NT2/D1 (cell line): ENCODE results near the gene ATL3.
"Not testable (repeated sequence)": the region's sequence is repeated elsewhere in the genome, so short reads cannot be mapped to it uniquely, and the experiment has no call there.

Experiments
- DNase-seq: peaks from one replicate; pipeline ENCODE4 v3.0.0-alpha.2; 2011; ENCODE audit warnings: low read depth, low spot score
- H3K27me3 ChIP-seq: 2 replicates; pipeline ENCODE4 v1.6.0; 2011; ENCODE audit warnings: mild to moderate bottlenecking; ENCODE audit not compliant: insufficient read length, insufficient read depth
- H3K36me3 ChIP-seq: 2 replicates; pipeline ENCODE4 v1.6.1; 2011; ENCODE audit warnings: mild to moderate bottlenecking, low read length, mixed read lengths; ENCODE audit not compliant: insufficient read depth, insufficient read length
- H3K4me1 ChIP-seq: 2 replicates; pipeline ENCODE4 v1.5.1; 2011; ENCODE audit not compliant: insufficient read depth, insufficient read length
- H3K4me3 ChIP-seq: 2 replicates; pipeline ENCODE4 v1.5.1; 2011; ENCODE audit warnings: low read depth; ENCODE audit not compliant: insufficient read length
- H3K9ac ChIP-seq: 2 replicates; pipeline ENCODE4 v1.6.0; 2011; ENCODE audit warnings: low read depth; ENCODE audit not compliant: insufficient read length
- H3K9me3 ChIP-seq: 2 replicates; pipeline ENCODE4 v1.5.1; 2011; ENCODE audit warnings: mild to moderate bottlenecking, low read length; ENCODE audit not compliant: insufficient read depth
- SUZ12 ChIP-seq: IDR thresholded peaks from 2 replicates; pipeline ENCODE4 v1.6.1; 2011; ENCODE audit not compliant: insufficient read length, insufficient read depth; ENCODE audit errors: extremely low read depth
- YY1 ChIP-seq: IDR thresholded peaks from 2 replicates; pipeline ENCODE4 v1.6.1; 2011; ENCODE audit not compliant: insufficient read length, insufficient read depth
- ZNF274 ChIP-seq: IDR thresholded peaks from 2 replicates; pipeline ENCODE4 v1.6.1; 2011; ENCODE audit warnings: mild to moderate bottlenecking, low read depth, low read length

ATL3 gene

GRCh38 chr11:63635762-63636465 lies 35.3 kb downstream of the ATL3 start:
- Histone ChIP-seq H3K4me3 (no peak overlapping the region), H3K4me1 (no peaks in the 10 kb centered on the region), H3K36me3 (peaks cover 49% of the 10 kb centered on the region), H3K27me3 (no peaks in the 10 kb centered on the region), H3K9me3 (no peaks in the 10 kb centered on the region), H3K9ac (peak overlapping the region; percentile 18)
- TF ChIP-seq ZNF274 (no peak), SUZ12 (no peak), YY1 (no peak)
- DNase-seq = peak; percentile 57

GRCh38 chr11:63629426-63629825 lies 41.8 kb downstream of the ATL3 start:
- H3K27me3 ChIP-seq = no peaks in the 10 kb centered on the region
- peaks cover 54% of the 10 kb centered on the region for H3K36me3 ChIP-seq

GRCh38 chr11:63623513-63624140 lies 47.5 kb downstream of the ATL3 start:
- Histone ChIP-seq H3K9ac (no peak overlapping the region), H3K4me1 (no peaks in the 10 kb centered on the region), H3K4me3 (no peak overlapping the region), H3K9me3 (no peaks in the 10 kb centered on the region), H3K27me3 (no peaks in the 10 kb centered on the region), H3K36me3 (peaks cover 7% of the 10 kb centered on the region)
- TF ChIP-seq ZNF274 (no peak), SUZ12 (no peak), YY1 (no peak)
- DNase-seq = no peak

More at GRCh38 chr11:63629426-63629825, 41.8 kb downstream of the ATL3 start:
- H3K9me3 ChIP-seq = no peaks in the 10 kb centered on the region
- no peak overlapping the region for H3K4me3 ChIP-seq
- no peak overlapping the region for H3K9ac ChIP-seq
- DNase-seq = no peak
- TF ChIP-seq YY1 (no peak), SUZ12 (no peak), ZNF274 (no peak)
- no peaks in the 10 kb centered on the region for H3K4me1 ChIP-seq

GRCh38 chr11:63622323-63622722 lies 48.9 kb downstream of the ATL3 start:
- Histone ChIP-seq H3K9me3 (no peaks in the 10 kb centered on the region), H3K27me3 (no peaks in the 10 kb centered on the region), H3K4me3 (no peak overlapping the region), H3K36me3 (no peaks in the 10 kb centered on the region), H3K4me1 (no peaks in the 10 kb centered on the region), H3K9ac (no peak overlapping the region)
- TF ChIP-seq ZNF274 = no peak
- TF ChIP-seq SUZ12 = no peak
- TF ChIP-seq YY1 = no peak
- no peak for DNase-seq

- DNase-seq = no peak
- TF ChIP-seq SUZ12 (no peak), ZNF274 (no peak), YY1 (no peak)
- Histone ChIP-seq H3K9me3 (no peaks in the 10 kb centered on the region), H3K4me3 (no peak overlapping the region), H3K27me3 (no peaks in the 10 kb centered on the region), H3K36me3 (no peaks in the 10 kb centered on the region), H3K9ac (no peak overlapping the region), H3K4me1 (no peaks in the 10 kb centered on the region)
These were observed 50.1 kb downstream of the ATL3 start for GRCh38 chr11:63621071-63621470.

- H3K9me3 ChIP-seq = no peaks in the 10 kb centered on the region
- no peak for TF ChIP-seq SUZ12
- no peak for TF ChIP-seq ZNF274
- TF ChIP-seq YY1 = no peak
- H3K36me3 ChIP-seq = no peaks in the 10 kb centered on the region
- no peak overlapping the region for H3K4me3 ChIP-seq
- no peaks in the 10 kb centered on the region for H3K4me1 ChIP-seq
- no peak for DNase-seq
- H3K9ac ChIP-seq = no peak overlapping the region
- H3K27me3 ChIP-seq = no peaks in the 10 kb centered on the region
These were observed 51.2 kb downstream of the ATL3 start for GRCh38 chr11:63619967-63620366.

- H3K9me3 ChIP-seq, H3K4me1 ChIP-seq, H3K9ac ChIP-seq, H3K4me3 ChIP-seq, DNase-seq, H3K36me3 ChIP-seq: not testable (repeated sequence)
- H3K27me3 ChIP-seq = peaks cover 15% of the 10 kb centered on the region
These were observed 53.5 kb downstream of the ATL3 start for GRCh38 chr11:63617686-63618085.
